ENCODE measurements around the gene CTSZ. TPM values are rescaled to one million over a fixed set of nuclear protein-coding genes. Genes with fewer than 3 reads are reported as not detected.

The CTSZ gene
- total and polyA plus RNA-seq, 7 donors, result 93.9 to 312 (median 127) TPM

GRCh38 chr20:59000326-59000725, 6.7 kb downstream of the CTSZ start:
- H3K9me3 ChIP-seq, result no peaks in the 10 kb centered on the region
- TF ChIP-seq EP300 (IDR thresholded peaks at IDR 0.05) (no peak), CTCF (IDR thresholded peaks at IDR 0.05) (no peak), POLR2AphosphoS5 (IDR thresholded peaks at IDR 0.05) (no peak), POLR2A (IDR thresholded peaks at IDR 0.05) (no peak)
- peaks cover 27 to 71% (median 46%) of the 10 kb centered on the region in 4 donors for H3K36me3 ChIP-seq
- H3K27ac ChIP-seq, result no peak overlapping the region
- H3K4me1 ChIP-seq, result peaks cover 0 to 26% (median 22%) of the 10 kb centered on the region in 4 donors
- H3K4me3 ChIP-seq, result no peak overlapping the region
- DNase-seq, result no peak
- intact Hi-C loops (cut with DNase I), result no loop called here
- H3K27me3 ChIP-seq, result no peaks in the 10 kb centered on the region
- WGBS, 2 donors, result 65 to 79% methylated on average over 3 of the region's 3 CpGs

GRCh38 chr20:58998656-58999055, 8.4 kb downstream of the CTSZ start:
- WGBS, 2 donors, result 92% methylated on average over 11 of the region's 11 CpGs
- Histone ChIP-seq H3K27ac (no peak overlapping the region), H3K9me3 (no peaks in the 10 kb centered on the region), H3K4me1 (peaks cover 0 to 9% (median 5%) of the 10 kb centered on the region in 4 donors), H3K27me3 (no peaks in the 10 kb centered on the region), H3K4me3 (no peak overlapping the region), H3K36me3 (peaks cover 27 to 88% (median 54%) of the 10 kb centered on the region in 4 donors)
- TF ChIP-seq CTCF (IDR thresholded peaks at IDR 0.05) (no peak), POLR2A (IDR thresholded peaks at IDR 0.05) (no peak), POLR2AphosphoS5 (IDR thresholded peaks at IDR 0.05) (no peak), EP300 (IDR thresholded peaks at IDR 0.05) (no peak)
- peak; percentile 41 for DNase-seq
- intact Hi-C loops (cut with DNase I), result no loop called here

GRCh38 chr20:58997141-58997770, 9.8 kb downstream of the CTSZ start:
- Histone ChIP-seq H3K4me1 (no peaks in the 10 kb centered on the region), H3K27ac (no peak overlapping the region), H3K27me3 (no peaks in the 10 kb centered on the region), H3K4me3 (no peak overlapping the region), H3K36me3 (peaks cover 27 to 98% (median 68%) of the 10 kb centered on the region in 4 donors), H3K9me3 (no peaks in the 10 kb centered on the region)
- intact Hi-C loops (cut with DNase I), result no loop called here
- whole genome bisulfite sequencing, 2 donors, result 94 to 95% methylated on average over 24 of the region's 24 CpGs
- DNase-seq, result no peak
- TF ChIP-seq POLR2AphosphoS5 (IDR thresholded peaks at IDR 0.05) (no peak), CTCF (IDR thresholded peaks at IDR 0.05) (no peak), POLR2A (IDR thresholded peaks at IDR 0.05) (no peak), EP300 (IDR thresholded peaks at IDR 0.05) (no peak)

- 89 to 92% methylated on average over 12 of the region's 12 CpGs for WGBS, 2 donors
- peaks cover 29 to 98% (median 73%) of the 10 kb centered on the region in 4 donors for H3K36me3 ChIP-seq
- H3K9me3 ChIP-seq, result no peaks in the 10 kb centered on the region
- no peaks in the 10 kb centered on the region for H3K4me1 ChIP-seq
- intact Hi-C loops (cut with DNase I), result no loop called here
- H3K4me3 ChIP-seq, result no peak overlapping the region
- TF ChIP-seq POLR2A (IDR thresholded peaks at IDR 0.05), result no peak
- no peak for TF ChIP-seq EP300 (IDR thresholded peaks at IDR 0.05)
- TF ChIP-seq CTCF (IDR thresholded peaks at IDR 0.05), result no peak
- TF ChIP-seq POLR2AphosphoS5 (IDR thresholded peaks at IDR 0.05), result no peak
- H3K27me3 ChIP-seq, result no peaks in the 10 kb centered on the region
- DNase-seq, result no peak
- H3K27ac ChIP-seq, result no peak overlapping the region
These were observed 10.8 kb downstream of the CTSZ start for GRCh38 chr20:58996226-58996611.

All from sigmoid colon (tissue), 7 donors.